Measurements from ENCODE around the gene HMCN2.

The HMCN2 gene

DNA sequence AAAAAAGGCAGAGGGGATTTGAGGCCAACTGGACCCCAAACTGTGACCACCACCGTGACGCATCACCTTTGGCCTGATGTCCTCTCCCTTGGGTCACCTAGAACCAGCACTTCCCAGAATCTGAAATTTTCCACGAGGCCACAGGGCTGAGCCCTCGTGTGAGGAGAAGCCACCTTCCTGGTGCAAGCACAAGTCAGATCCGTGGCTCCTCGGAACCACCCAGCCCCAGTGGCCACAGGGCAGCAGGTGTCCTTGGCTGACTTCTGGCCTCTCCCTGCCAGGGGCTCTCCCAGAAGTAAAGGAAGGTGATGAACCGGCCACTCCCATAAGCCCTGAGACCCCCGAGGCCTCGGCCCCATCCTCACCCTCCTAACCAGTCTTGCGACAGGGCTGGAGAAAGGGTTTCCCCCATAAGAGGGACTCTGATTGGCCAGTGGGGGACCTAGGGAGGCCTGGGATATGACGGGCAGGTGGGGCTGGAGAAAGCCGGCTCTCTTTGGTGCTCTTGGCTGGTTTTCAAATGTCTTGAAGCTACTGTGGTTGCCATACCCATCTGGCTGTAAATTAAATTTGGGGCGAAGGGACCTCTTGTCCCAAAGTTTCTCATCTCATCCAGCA, 20.9 kb upstream of the HMCN2 start:
- Histone ChIP-seq H3K18ac (ENCODE audit: low read length) (peak overlapping the region; percentile 11), H3K4me1 (ENCODE audit: control insufficient read depth in 2 of 2, insufficient read depth in 1 of 2, low read depth in 1 of 2, low read length in 2 of 2) (peaks cover 6 to 8% of the 10 kb centered on the region in 2 donors), H3K27me3 (ENCODE audit: control insufficient read depth in 3 of 3, insufficient read depth in 3 of 3, low read depth in 1 of 3, low read length in 3 of 3) (peaks cover 0 to 20% (median 0%) of the 10 kb centered on the region in 3 experiments), H3K4me3 (ENCODE audit: low read length in 2 of 2) (no peak overlapping the region), H4K91ac (ENCODE audit: low read depth, low read length, poor library complexity) (no peak overlapping the region), H3K36me3 (replicated peaks in 1 of 2; ENCODE audit: control insufficient read depth in 2 of 2, insufficient read depth in 2 of 2, low read length in 2 of 2) (no peaks in the 10 kb centered on the region), H3K4ac (ENCODE audit: low read length) (no peak overlapping the region), H2BK120ac (ENCODE audit: low read depth, low read length) (no peak overlapping the region), H2BK15ac (ENCODE audit: low read length) (no peak overlapping the region), H2AFZ (ENCODE audit: low read length) (no peak overlapping the region), H4K8ac (ENCODE audit: low read depth, low read length) (no peak overlapping the region), H3K27ac (replicated peaks; ENCODE audit: low read length) (no peak overlapping the region), H3K9ac (ENCODE audit: low read depth, low read length, poor library complexity) (no peak overlapping the region), H2BK5ac (ENCODE audit: low read length) (no peak overlapping the region), H2AK5ac (ENCODE audit: low read depth, low read length) (no peak overlapping the region), H3K14ac (ENCODE audit: low read length) (peak overlapping the region; percentile 38), H3K23ac (ENCODE audit: low read depth, low read length, poor library complexity) (peak overlapping the region; percentile 43), H3K79me1 (ENCODE audit: low read depth, low read length) (no peaks in the 10 kb centered on the region), H3K9me3 (replicated peaks in 1 of 2; ENCODE audit: control insufficient read depth in 2 of 2, insufficient read depth in 1 of 2, low read depth in 1 of 2, low read length in 2 of 2) (no peaks in the 10 kb centered on the region), H2BK12ac (ENCODE audit: low read length) (no peak overlapping the region), H3K4me2 (ENCODE audit: insufficient read depth, low read length, poor library complexity, severe bottlenecking) (no peak overlapping the region)
- WGBS, 2 donors (ENCODE audit: extremely low coverage in 2 of 2, insufficient read length in 2 of 2, insufficient replicate concordance in 1 of 2): no CpG with 5 or more reads among the region's 13 CpGs
- DNase-seq (ENCODE audit: low spot score): no peak

- Histone ChIP-seq H3K4me1 (ENCODE audit: control insufficient read depth in 2 of 2, insufficient read depth in 1 of 2, low read depth in 1 of 2, low read length in 2 of 2) (peaks cover 4 to 6% of the 10 kb centered on the region in 2 donors), H2BK15ac (ENCODE audit: low read length) (no peak overlapping the region), H3K79me1 (ENCODE audit: low read depth, low read length) (no peaks in the 10 kb centered on the region), H3K9ac (ENCODE audit: low read depth, low read length, poor library complexity) (no peak overlapping the region), H3K4me3 (ENCODE audit: low read length in 2 of 2) (no peak overlapping the region), H3K4me2 (ENCODE audit: insufficient read depth, low read length, poor library complexity, severe bottlenecking) (no peak overlapping the region), H4K91ac (ENCODE audit: low read depth, low read length, poor library complexity) (no peak overlapping the region), H2AFZ (ENCODE audit: low read length) (no peak overlapping the region), H3K27ac (replicated peaks; ENCODE audit: low read length) (no peak overlapping the region), H2BK120ac (ENCODE audit: low read depth, low read length) (no peak overlapping the region), H3K9me3 (replicated peaks in 1 of 2; ENCODE audit: control insufficient read depth in 2 of 2, insufficient read depth in 1 of 2, low read depth in 1 of 2, low read length in 2 of 2) (no peaks in the 10 kb centered on the region), H2BK12ac (ENCODE audit: low read length) (no peak overlapping the region), H3K27me3 (ENCODE audit: control insufficient read depth in 3 of 3, insufficient read depth in 3 of 3, low read depth in 1 of 3, low read length in 3 of 3) (peaks cover 0 to 20% (median 0%) of the 10 kb centered on the region in 3 experiments), H3K23ac (ENCODE audit: low read depth, low read length, poor library complexity) (no peak overlapping the region), H3K14ac (ENCODE audit: low read length) (no peak overlapping the region), H3K36me3 (replicated peaks in 1 of 2; ENCODE audit: control insufficient read depth in 2 of 2, insufficient read depth in 2 of 2, low read length in 2 of 2) (no peaks in the 10 kb centered on the region), H3K4ac (ENCODE audit: low read length) (no peak overlapping the region), H2AK5ac (ENCODE audit: low read depth, low read length) (no peak overlapping the region), H4K8ac (ENCODE audit: low read depth, low read length) (no peak overlapping the region), H2BK5ac (ENCODE audit: low read length) (no peak overlapping the region), H3K18ac (ENCODE audit: low read length) (no peak overlapping the region)
- DNase-seq (ENCODE audit: low spot score): no peak
- WGBS, 2 donors (ENCODE audit: extremely low coverage in 2 of 2, insufficient read length in 2 of 2, insufficient replicate concordance in 1 of 2): no CpG with 5 or more reads among the region's 11 CpGs
Measured at GRCh38 chr9:130245474-130245873, 20.1 kb upstream of the HMCN2 start.

DNA sequence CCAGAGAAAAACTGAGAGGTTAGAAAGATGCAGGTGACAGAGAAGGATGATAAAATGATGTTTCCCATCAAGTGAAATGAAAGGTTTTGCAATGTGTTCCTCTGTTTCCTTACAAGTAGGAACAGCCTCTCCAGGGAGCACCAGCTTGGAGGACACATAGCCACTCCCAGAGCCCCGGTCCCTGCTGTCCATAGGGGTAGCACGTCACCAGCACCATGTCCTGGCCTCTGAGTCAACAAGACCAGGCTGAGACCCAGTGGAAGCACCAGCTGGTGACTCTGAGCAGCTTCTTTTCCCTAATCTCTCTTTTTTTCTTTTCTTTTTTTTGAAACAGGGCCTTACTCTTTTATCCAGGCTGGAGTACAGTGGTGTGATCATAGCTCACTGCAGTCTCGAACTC, 19.4 kb upstream of the HMCN2 start:
- Histone ChIP-seq H3K18ac (ENCODE audit: low read length) (no peak overlapping the region), H3K4ac (ENCODE audit: low read length) (no peak overlapping the region), H3K36me3 (replicated peaks in 1 of 2; ENCODE audit: control insufficient read depth in 2 of 2, insufficient read depth in 2 of 2, low read length in 2 of 2) (no peaks in the 10 kb centered on the region), H4K91ac (ENCODE audit: low read depth, low read length, poor library complexity) (no peak overlapping the region), H3K23ac (ENCODE audit: low read depth, low read length, poor library complexity) (no peak overlapping the region), H3K79me1 (ENCODE audit: low read depth, low read length) (no peaks in the 10 kb centered on the region), H3K9me3 (replicated peaks in 1 of 2; ENCODE audit: control insufficient read depth in 2 of 2, insufficient read depth in 1 of 2, low read depth in 1 of 2, low read length in 2 of 2) (no peaks in the 10 kb centered on the region), H2BK15ac (ENCODE audit: low read length) (no peak overlapping the region), H3K27ac (replicated peaks; ENCODE audit: low read length) (no peak overlapping the region), H3K4me3 (ENCODE audit: low read length in 2 of 2) (no peak overlapping the region), H3K9ac (ENCODE audit: low read depth, low read length, poor library complexity) (no peak overlapping the region), H2BK12ac (ENCODE audit: low read length) (no peak overlapping the region), H3K4me2 (ENCODE audit: insufficient read depth, low read length, poor library complexity, severe bottlenecking) (no peak overlapping the region), H2AK5ac (ENCODE audit: low read depth, low read length) (no peak overlapping the region), H2BK5ac (ENCODE audit: low read length) (no peak overlapping the region), H4K8ac (ENCODE audit: low read depth, low read length) (no peak overlapping the region), H3K4me1 (ENCODE audit: control insufficient read depth in 2 of 2, insufficient read depth in 1 of 2, low read depth in 1 of 2, low read length in 2 of 2) (peaks cover 4 to 6% of the 10 kb centered on the region in 2 donors), H3K27me3 (ENCODE audit: control insufficient read depth in 3 of 3, insufficient read depth in 3 of 3, low read depth in 1 of 3, low read length in 3 of 3) (peaks cover 0 to 20% (median 0%) of the 10 kb centered on the region in 3 experiments), H2AFZ (ENCODE audit: low read length) (no peak overlapping the region), H3K14ac (ENCODE audit: low read length) (no peak overlapping the region), H2BK120ac (ENCODE audit: low read depth, low read length) (no peak overlapping the region)
- DNase-seq (ENCODE audit: low spot score): no peak
- WGBS, 2 donors (ENCODE audit: extremely low coverage in 2 of 2, insufficient read length in 2 of 2, insufficient replicate concordance in 1 of 2): no CpG with 5 or more reads among the region's 3 CpGs

GRCh38 chr9:130254747-130255630, 10.6 kb upstream of the HMCN2 start:
- Histone ChIP-seq H3K79me1 (ENCODE audit: low read depth, low read length) (no peaks in the 10 kb centered on the region), H3K23ac (ENCODE audit: low read depth, low read length, poor library complexity) (no peak overlapping the region), H3K4me3 (ENCODE audit: low read length in 2 of 2) (no peak overlapping the region), H4K91ac (ENCODE audit: low read depth, low read length, poor library complexity) (no peak overlapping the region), H2BK120ac (ENCODE audit: low read depth, low read length) (no peak overlapping the region), H3K18ac (ENCODE audit: low read length) (no peak overlapping the region), H3K4me2 (ENCODE audit: insufficient read depth, low read length, poor library complexity, severe bottlenecking) (no peak overlapping the region), H3K9ac (ENCODE audit: low read depth, low read length, poor library complexity) (peak overlapping the region; percentile 38), H3K4ac (ENCODE audit: low read length) (no peak overlapping the region), H3K14ac (ENCODE audit: low read length) (no peak overlapping the region), H3K27me3 (ENCODE audit: control insufficient read depth in 3 of 3, insufficient read depth in 3 of 3, low read depth in 1 of 3, low read length in 3 of 3) (peaks cover 0 to 3% (median 0%) of the 10 kb centered on the region in 3 experiments), H2AFZ (ENCODE audit: low read length) (peak overlapping the region; percentile 36), H2AK5ac (ENCODE audit: low read depth, low read length) (no peak overlapping the region), H4K8ac (ENCODE audit: low read depth, low read length) (no peak overlapping the region), H3K27ac (replicated peaks; ENCODE audit: low read length) (no peak overlapping the region), H3K36me3 (replicated peaks in 1 of 2; ENCODE audit: control insufficient read depth in 2 of 2, insufficient read depth in 2 of 2, low read length in 2 of 2) (no peaks in the 10 kb centered on the region), H3K4me1 (ENCODE audit: control insufficient read depth in 2 of 2, insufficient read depth in 1 of 2, low read depth in 1 of 2, low read length in 2 of 2) (no peaks in the 10 kb centered on the region), H2BK15ac (ENCODE audit: low read length) (no peak overlapping the region), H2BK12ac (ENCODE audit: low read length) (no peak overlapping the region), H2BK5ac (ENCODE audit: low read length) (no peak overlapping the region), H3K9me3 (replicated peaks in 1 of 2; ENCODE audit: control insufficient read depth in 2 of 2, insufficient read depth in 1 of 2, low read depth in 1 of 2, low read length in 2 of 2) (peaks cover 0 to 2% of the 10 kb centered on the region in 2 donors)
- no peak for DNase-seq (ENCODE audit: low spot score)
- WGBS, 2 donors (ENCODE audit: extremely low coverage in 2 of 2, insufficient read length in 2 of 2, insufficient replicate concordance in 1 of 2): no CpG with 5 or more reads among the region's 23 CpGs
